Frontal cortex (tissue), 4 donors: Measurements from ENCODE around the gene RANBP3L. TPM values are rescaled to one million over a fixed set of nuclear protein-coding genes. Genes with fewer than 3 reads are reported as not detected.

Source experiments
- DNase-seq, 2 donors: peaks; one replicate each; pipeline ENCODE4 v3.0.0; 2012; ENCODE audit warnings: low spot score in 2 of 2
- FAIRE-seq: peaks from 2 replicates; lab custom pipeline; 2012; peaks lifted over from hg19 to GRCh38; lab: Jason Lieb, UNC
- total RNA-seq: library from RNA; depleted of rRNA; stranded (reverse); fragments of >200 nt; gene quantifications from one replicate; pipeline ENCODE4 v1.2.3, GENCODE V29; 2014
- donor health status: control.
- donor health status: control.
- donor health status: control.

The RANBP3L gene
- total RNA-seq, 1 donor from 2014 or later: 10.6 TPM

DNA sequence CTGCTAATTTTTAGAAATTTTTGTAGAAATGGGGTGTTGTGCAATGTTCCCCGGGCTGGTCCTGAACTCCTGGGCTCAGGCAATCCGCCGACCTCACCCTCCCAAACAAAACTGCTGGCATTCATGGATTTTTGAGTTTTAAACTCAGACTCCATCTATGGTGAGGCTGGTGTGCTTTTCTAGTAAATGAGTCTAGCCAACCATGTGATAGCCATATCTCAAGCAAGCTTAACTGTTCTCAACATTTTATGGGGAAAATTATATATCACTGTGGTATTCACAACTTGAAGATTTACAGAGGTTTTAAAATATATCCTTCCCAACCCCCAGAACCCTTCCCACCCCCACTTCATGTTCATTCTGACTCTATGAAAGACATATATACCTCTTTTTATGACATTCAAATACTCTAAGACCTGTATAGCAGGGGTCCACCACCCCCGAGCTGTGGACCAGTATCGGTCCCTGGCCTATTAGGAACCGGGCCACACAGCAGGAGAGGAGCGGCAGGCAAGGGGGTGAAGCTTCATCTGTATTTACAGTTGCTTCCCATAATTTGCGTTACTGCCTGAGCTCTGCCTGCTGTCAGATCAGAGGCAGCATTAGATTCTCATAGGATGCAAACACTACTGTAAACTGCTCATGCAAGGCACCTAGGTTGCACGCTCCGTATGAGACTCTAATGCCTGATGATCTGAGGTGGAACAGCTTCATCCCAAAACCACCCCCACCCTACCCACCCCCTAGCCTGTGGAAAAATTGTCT, 55.5 kb downstream of the RANBP3L start:
- DNase-seq: no peak

DNA sequence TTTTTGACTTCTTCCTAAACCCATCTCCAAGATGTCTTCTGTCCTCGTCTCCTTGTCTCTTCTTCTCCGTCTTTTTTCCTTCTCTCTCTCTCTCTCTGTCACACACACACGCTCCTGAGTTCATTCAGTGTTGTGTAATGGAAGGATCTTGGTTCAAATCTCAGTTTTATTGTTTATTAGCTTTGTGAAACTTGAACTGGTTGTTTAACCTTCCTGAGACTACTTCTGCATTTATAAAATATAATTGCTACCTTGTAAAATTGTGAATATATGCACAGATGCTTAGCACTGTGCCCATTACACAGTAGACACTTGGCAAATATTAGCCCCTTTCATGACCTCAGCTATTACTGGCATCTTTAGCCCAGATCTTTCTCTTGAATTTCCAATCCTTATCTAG, 57.6 kb downstream of the RANBP3L start:
- FAIRE-seq: no peak
- no peak for DNase-seq

More for the DNA sequence above, 55.5 kb downstream of the RANBP3L start:
- FAIRE-seq: no peak

DNA sequence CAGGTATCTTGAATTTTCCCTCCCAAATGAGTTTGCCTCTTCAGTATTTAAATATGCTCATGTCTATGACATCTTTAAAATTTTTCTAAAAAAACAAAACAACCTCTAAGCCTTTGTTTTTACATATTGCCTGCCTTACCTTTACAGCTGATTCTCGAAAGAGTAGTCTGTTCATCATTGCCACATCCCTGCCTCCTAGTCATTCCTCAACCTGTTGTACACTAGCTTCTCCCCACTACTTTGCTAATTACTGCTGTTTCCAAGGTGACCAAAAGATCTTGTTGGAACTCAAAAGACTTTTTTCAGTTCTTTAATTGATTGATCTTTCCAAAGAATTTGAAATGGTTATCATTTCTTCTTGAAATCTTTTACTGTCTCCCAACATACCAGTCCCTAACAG, 58.0 kb downstream of the RANBP3L start:
- FAIRE-seq (no peak), DNase-seq (no peak)

DNA sequence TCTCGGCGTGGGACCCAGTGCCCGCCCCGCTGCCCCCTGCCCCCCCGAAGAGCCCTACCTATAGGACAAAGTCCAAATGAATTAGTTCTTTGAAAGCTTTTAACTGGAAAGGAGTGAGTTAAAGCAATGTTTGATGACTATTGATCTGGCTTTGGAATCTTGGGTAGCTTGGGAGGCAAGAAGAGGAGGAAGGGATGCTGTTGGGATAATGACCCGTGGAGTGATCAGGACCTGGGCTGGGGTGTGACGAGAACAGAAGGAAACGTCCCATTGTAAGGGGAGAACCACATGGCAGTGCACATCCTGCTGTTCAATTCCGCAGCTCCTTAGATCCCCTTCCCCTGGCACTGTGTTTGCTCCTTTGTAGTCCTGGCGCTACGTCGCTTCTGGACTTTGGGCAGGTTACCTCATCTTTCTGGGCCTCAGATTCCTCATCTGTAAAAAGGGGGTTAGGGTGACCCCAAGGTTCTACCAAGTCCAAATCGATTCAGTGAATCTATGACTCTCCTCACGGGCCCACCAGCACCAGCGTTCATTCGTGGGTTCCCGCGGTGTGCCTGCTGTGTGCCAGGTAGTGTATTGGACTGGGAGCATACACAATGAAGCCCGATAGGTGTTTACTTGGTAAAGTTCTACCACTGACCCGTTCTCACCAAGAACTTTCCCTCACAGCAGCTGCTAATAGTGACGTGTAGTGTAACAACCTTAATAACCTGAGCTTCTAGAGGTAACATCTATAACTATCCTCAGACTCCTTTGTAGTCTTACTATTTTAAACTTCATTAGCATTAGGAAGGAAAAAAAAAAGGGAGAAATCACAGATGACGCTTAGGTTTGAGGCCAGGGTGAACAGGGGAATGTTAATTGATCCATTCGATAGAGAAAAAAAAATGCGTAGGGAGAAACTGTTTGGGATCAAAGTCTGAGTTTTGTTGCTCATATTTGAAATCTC, 58.9 kb downstream of the RANBP3L start:
- DNase-seq: no peak
- no peak for FAIRE-seq

DNA sequence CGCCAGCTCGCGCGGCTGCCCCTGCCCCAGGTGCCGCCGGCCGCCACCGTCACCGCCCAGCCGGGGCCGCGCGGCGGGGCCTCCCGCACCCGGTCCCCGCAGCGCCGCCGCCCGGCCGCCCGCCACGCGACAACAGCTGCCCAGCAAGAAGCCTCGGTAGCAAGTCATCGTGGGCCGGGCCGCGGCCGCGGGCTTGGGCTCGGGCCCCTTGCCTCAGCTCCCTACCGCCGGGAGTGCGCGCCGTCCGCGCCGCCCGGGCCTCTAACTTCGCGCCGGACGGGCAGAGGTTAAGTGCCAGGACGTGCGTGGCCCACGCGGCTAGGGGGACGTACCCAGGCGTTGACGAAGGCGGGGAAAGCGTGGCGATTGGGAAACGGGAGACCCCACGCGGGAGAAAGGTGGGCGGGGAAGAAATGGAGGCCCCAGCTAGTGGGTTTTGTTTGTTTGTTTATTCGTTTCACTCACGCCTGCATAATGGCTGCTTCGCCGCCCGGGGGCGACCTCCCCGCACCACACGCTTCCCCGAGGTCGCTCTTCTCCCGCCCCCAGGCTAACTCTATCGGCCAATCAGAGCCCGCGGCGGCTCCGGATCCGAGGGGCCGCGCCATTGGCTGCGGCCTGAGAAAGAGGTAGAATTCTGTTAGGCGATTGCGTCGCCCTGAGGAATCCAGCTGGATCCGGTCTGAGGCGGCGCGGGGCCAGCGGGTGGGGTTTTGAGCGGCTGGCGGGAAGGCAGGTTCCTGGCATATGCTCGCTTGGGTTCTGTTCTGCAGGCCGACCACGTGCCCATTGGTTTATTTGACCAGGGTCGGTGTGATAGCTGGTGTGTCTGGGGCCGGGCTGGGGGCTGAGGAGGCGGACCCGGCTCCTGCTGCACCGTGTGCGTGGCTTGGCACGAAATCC, 59.8 kb downstream of the RANBP3L start, which contains the start of gene NADK2:
Gene NADK2 (minus strand): TSS at position 295 of the 903 bp plus-strand sequence. CDS start 127 bp downstream, at position 168.
- peak; percentile 91 to 92 for DNase-seq
- peak; percentile 72 for FAIRE-seq

DNA sequence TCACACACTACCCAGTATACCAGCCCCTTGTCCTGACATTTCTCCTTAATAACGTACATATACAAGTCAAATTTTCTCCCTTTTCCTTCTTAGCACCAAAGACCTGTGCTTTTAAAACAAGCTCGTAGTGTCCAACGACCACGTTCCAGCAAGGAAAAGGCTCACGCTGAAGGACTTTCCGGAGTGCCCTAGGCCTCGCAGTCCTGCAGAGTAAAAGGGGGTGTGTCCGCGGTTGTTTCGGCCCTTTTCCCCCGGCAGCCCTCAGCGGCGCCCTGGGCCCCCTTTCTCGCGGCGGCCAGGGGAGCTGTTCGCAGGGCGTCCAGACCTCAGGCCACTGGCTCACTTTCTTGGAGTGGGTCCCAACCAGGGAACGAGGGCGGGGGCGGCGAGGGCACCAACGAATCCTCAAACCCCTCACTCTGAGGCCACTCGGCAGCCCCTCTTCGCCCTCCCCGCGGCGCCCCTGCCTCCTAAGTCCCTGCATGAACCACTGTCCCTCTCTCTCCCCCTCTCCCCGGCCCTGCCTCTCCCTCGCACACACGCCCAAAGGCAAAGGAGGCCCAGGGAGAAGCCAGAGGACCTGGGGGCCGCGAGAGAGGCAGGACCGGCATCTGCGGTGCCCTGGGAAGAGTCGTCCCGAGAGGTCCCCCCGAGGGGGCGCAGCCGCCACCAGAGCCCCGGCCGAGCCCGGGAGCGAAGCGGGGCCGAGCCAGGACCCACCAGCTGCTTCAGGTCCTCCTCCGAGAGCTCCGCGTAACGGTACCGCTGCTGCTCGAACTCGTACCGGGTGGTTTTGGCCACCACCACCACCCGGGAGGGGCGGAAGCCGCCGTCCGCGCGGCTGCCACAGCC, 60.7 kb downstream of the RANBP3L start:
- DNase-seq (peak; percentile 35 to 37), FAIRE-seq (no peak)

DNA sequence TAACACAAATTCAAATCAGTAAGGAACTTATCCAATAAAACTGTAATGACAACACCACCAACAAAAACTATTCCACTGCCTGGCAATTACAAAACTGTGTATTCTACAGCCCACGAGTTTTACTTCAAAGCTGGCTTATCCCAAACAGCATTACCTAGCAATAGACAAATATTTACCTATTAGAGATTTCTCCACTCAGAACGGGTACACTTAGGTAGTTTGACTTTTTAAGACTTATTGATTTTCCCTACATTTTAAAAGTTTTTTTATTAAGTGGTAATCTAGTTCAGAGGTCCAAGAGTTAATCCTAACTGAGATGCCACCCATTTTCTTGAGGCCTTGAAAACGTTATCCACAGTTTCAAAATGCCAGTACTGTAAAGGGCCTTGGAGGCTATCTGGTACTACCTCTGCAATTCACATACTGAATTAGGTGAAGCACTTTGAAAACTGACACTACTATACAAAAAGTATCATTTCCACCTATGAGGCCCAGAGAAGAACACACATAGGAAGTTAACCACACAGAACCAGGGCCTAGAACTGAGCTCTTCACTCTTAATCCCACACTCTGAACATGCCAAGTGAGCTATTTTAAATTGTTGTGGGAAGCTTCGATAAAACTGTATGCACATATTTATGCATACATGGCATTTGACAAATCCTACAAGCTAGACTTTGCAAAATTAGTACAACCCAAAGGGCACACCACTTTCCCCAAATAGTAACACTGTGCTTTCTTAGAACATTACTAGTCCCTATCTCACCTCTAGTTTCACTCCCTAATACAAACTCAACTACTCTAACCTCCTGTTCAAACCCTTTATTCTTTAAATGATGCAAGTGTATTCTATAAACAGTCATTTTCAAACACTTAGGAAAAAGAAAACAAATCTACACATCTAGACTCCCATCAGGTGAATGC, 62.1 kb downstream of the RANBP3L start:
- no peak for FAIRE-seq

DNA sequence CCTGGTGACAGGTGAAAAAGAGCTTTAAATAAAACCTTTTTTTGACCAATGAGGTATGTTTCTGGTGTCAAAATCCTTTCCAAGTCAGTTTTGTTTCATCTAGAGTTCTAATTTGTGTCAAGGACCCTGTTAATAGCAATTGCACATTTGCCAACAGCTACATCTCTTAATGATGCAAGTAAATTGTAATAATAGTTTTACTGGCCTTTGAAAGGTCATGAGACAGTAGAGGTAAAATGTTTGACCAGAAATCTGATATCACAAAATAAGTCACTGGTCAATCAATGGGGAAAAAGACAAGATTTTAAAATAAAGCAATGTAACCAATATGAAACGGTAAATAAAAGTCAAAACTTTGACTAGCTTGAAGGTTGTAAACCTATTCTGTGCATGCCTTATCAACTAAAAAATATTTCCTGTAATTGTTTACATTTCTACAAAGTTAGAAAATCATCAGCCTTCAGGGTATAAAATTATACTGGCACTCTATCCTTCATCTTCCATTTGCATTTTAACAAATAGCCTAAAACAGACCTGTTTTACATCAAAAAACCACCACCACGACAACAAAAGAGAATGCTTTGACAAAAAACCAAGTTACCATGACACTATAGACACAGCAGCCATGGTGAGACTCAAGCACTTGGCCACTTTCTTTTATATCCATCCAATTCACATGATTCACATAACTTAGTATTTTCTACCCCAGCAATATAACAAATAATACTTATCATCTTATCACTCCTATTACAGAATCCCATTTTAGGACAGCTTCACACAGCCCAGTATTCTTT, 63.0 kb downstream of the RANBP3L start:
- no peak for FAIRE-seq
- DNase-seq: no peak

More for the DNA sequence above, 62.1 kb downstream of the RANBP3L start:
- DNase-seq: no peak

DNA sequence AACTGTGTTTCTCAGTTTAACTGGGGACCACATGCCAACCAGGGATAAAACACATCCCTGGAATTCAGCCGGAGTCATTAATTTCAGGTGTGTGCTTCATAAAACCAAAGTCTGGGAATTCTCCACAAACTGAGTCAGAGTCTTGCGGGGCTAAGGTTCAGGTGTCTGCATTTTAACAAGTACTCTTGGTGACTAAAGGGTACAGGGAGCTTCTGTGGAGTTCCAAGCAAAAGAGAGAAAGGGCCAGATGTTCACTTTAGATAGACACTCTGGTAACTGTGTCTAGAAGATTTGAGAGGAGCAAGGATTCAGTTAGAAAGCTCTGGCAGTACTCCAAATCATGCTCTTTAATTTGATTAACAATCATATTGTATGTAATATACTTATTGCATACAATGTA, 64.0 kb downstream of the RANBP3L start:
- DNase-seq (no peak), FAIRE-seq (no peak)

DNA sequence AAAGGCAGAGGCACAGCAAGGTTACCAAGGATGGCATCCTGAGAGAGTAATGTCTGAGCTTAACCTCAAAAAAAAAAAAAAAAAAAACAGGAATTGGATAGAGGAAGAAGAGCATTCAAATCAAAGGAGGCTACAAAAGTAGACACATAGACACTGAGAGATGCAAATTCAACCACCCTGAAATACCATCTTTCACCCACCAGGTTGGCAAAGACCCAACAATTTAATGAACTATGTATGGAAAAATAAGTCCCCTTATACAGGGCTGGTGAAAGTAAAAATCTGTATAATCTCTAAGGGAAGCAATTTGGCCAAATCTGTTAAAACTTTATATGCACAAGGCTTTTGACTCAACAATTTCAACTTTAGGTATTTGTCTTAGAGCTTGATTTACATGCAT, 64.9 kb downstream of the RANBP3L start:
- FAIRE-seq: no peak
- DNase-seq: no peak

DNA sequence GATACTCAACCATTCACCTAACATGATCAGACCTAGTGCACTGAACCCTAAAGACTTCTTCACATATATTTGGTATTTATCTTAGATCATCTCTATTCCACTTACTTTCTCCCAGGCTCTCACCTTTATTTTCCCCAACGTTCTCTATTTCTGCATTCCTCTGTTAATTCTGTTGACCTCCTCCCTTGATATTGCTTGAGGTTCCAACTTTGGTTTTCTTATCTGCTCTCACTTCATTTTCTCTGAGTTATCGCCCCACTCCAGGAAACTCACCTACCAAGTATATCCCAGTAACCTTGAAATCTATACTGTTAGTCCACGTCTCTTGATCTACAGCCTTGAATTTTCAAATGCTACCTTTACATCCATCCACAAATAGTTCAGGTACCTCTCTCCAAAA, 69.2 kb downstream of the RANBP3L start:
- no peak for FAIRE-seq

DNA sequence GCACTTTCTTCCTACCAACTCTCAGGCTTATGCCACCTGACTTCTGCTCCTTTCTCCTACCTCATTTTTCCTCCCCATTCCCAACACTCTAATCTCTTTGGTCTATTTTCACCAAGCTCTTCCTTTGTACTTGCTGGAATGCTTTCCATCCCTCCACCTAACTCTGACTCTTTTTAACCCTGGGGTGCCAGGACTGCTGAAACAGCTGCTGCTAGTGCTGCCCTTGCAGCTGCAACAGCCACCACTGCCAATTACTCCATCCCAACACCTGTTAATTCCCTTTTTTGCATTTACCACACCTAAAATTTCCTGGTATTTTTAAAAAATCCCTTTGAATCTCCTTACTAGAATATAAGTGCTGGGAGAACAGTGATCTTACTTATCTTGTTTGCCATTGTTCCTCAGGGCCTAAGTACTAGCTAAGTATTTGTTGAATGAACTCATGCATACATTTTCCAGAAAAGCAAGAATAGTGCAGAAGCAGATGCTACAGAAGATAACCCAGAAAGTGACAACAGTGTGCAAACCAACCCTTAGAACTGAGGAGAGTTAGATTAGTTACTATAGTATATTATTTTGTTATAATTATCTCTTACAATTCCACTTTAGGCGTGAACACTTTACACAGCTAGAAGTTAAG, 71.4 kb downstream of the RANBP3L start:
- DNase-seq (no peak), FAIRE-seq (no peak)

More for the DNA sequence above, 69.2 kb downstream of the RANBP3L start:
- no peak for DNase-seq

DNA sequence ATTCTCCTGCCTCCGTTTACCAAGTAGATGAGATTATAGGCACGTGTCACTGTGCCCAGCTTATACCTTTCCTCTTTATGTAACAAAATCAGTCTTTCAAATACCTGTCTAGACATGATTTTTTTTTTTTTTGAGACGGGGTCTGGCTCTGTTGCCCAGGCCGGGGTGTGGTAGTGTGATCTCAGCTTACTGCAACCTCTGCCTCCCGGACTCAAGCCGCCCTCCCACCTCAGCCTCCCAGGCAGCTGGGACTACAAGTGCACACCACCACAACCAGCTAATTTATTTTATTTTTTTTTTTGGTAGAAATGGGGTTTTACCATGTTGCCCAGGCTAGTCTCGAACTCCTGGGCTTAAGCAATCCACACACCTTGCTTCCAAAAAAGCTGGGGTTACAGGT, 73.2 kb downstream of the RANBP3L start:
- DNase-seq (no peak), FAIRE-seq (no peak)

DNA sequence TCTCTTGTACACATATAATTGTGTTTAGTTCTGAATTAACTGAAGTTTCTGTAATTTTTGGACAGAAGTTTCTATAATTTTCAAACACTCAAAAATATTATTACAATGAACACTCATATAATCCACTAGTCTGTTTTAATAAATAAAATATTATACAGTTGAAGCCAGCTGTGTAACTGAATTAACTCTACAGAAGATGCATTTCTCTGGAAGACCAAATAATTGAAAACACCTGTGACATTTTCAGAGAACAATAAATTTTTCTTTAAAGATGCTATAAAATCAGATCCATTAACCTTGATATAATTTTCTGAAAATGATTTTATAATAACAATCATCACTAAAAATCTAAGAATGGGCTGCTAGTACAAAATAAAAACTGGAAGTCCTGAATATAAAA, 74.7 kb downstream of the RANBP3L start:
- no peak for FAIRE-seq
- no peak for DNase-seq

DNA sequence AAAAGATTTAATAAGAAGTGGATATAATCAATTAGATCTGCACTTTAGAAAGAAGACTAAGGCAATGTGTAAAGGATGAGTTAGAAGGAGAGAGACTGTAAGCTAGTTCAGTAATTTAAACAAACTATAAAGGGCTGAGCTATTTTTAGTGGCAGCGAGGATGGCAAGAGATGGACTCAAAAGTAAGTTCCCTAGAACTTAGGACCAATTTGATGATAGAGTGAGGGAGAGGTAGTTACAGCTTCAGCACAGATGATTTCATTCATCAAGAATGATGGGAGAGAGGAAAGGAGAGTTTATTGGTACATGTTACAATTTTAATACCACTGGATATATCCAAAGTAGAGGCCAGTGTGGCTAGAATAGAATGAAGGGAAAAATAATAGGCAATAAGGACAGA, 79.1 kb downstream of the RANBP3L start:
- no peak for FAIRE-seq
- DNase-seq: no peak

DNA sequence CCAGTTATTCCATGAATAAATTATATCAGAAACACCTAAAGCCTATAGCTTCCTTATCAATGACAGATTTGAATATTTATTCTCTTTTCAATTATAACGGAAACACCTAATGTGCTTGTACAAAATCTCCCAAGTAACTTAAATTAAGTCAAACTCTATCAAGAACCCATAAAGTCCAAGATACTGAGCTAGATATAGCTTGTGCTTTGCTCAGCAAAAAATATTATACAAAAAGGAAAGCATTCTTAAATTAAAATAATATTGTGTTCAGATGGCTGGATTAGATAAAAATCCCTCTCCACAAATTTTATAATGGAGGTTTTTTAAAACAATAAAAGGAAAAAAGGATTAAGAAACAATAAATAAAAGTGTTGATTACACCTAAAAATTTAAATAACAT, 83.7 kb downstream of the RANBP3L start:
- DNase-seq: no peak
- peak; percentile 30 for FAIRE-seq

DNA sequence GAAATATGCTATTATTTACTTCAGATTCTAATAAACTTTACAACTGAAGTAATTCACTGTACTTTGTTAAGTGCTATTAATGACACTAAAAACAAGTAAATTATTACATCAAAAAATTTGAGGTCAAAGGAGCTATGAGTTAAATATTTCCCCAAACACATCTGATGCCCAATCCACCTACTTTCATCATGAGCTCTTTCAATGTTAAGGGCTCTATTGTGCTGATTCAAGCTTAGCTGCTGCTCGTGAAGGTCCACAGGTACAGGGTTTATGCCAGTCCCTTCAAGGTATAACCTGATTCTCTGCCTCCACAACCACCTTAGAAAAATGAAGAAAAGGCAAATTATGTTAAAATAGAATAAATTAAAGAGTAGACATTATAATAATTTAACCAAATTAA, 84.1 kb downstream of the RANBP3L start:
- FAIRE-seq (no peak), DNase-seq (no peak)
